H1 (cell line): Measurements from ENCODE around the gene GIMAP5. TPM values are rescaled to one million over a fixed set of nuclear protein-coding genes. Genes with fewer than 3 reads are reported as not detected.

Source experiments
- CTCF ChIA-PET: fragments of 300-600 bp; sonication (Branson Sonifier 250); formaldehyde crosslinking; loops from one replicate; lab custom pipeline; 2021; ENCODE audit not compliant: partially characterized antibody; lab: Charles Lee
- POLR2A ChIA-PET: fragments of 300-600 bp; sonication (Branson Sonifier 250); formaldehyde crosslinking; loops from one replicate; lab custom pipeline; 2021; ENCODE audit warnings: inconsistent platforms; ENCODE audit not compliant: partially characterized antibody; lab: Charles Lee
- DNase-seq, 2 experiments: peaks; one replicate each; pipeline versions ENCODE4 v3.0.0 to v3.0.0-alpha.2; 2010 to 2022; ENCODE audit warnings: low spot score in 2 of 2, low read depth in 1 of 2, mixed read lengths in 1 of 2
- FAIRE-seq: peaks from 2 replicates; lab custom pipeline; 2011; peaks lifted over from hg19 to GRCh38; lab: Jason Lieb, UNC
- H2AFZ ChIP-seq: 2 replicates; pipeline ENCODE4 v1.8.1; 2012; ENCODE audit warnings: low read length, inconsistent platforms
- H2AK5ac ChIP-seq: 2 replicates; pipeline ENCODE4 v1.6.1; 2013; ENCODE audit warnings: low read depth, low read length
- H2BK120ac ChIP-seq: replicated peaks from 2 replicates; pipeline ENCODE3; 2013; ENCODE audit warnings: low read depth, low read length, inconsistent platforms
- H2BK12ac ChIP-seq: 2 replicates; pipeline ENCODE4 v1.6.1; 2013; ENCODE audit warnings: low read depth, low read length
- H2BK15ac ChIP-seq: 2 replicates; pipeline ENCODE4 v1.6.1; 2013; ENCODE audit warnings: low read length
- H2BK20ac ChIP-seq: 2 replicates; pipeline ENCODE4 v1.6.1; 2013; ENCODE audit warnings: low read length
- H2BK5ac ChIP-seq: 2 replicates; pipeline ENCODE4 v1.6.1; 2013; ENCODE audit warnings: low read depth, low read length
- H3K14ac ChIP-seq: 2 replicates; pipeline ENCODE4 v1.6.1; 2013; ENCODE audit warnings: inconsistent platforms; ENCODE audit not compliant: insufficient read length
- H3K18ac ChIP-seq: 2 replicates; pipeline ENCODE4 v1.6.1; 2013; ENCODE audit warnings: low read length; ENCODE audit errors: extremely low read depth
- H3K23ac ChIP-seq: 2 replicates; pipeline ENCODE4 v1.6.1; 2013; ENCODE audit warnings: inconsistent platforms; ENCODE audit not compliant: insufficient read length
- H3K23me2 ChIP-seq: 2 replicates; pipeline ENCODE4 v1.6.1; 2013; ENCODE audit warnings: low read depth, low read length
- H3K27ac ChIP-seq: 2 replicates; pipeline ENCODE4 v1.6.1; 2011; ENCODE audit warnings: low read depth, low read length, inconsistent platforms
- H3K27me3 ChIP-seq, 4 experiments: replicated peaks in 1 of 4; 1 replicate in 1 of 4; 2 replicates in 3 of 4; pipeline versions ENCODE4 v1.6.1 to v1.8.1; 2011 to 2013; ENCODE audit warnings: low read length in 3 of 4, mild to moderate bottlenecking in 3 of 4, inconsistent platforms in 2 of 4, mixed read lengths in 2 of 4, moderate library complexity in 1 of 4; ENCODE audit not compliant: control insufficient read depth in 3 of 4, insufficient read depth in 3 of 4; ENCODE audit errors: extremely low read depth in 1 of 4
- H3K36me3 ChIP-seq, 4 experiments: 2 replicates each; pipeline versions ENCODE4 v1.6.1 to v1.8.1; 2011 to 2013; ENCODE audit warnings: mild to moderate bottlenecking in 4 of 4, low read length in 3 of 4, moderate library complexity in 2 of 4, control low read depth in 1 of 4, inconsistent platforms in 1 of 4; ENCODE audit not compliant: insufficient read depth in 4 of 4, control insufficient read depth in 2 of 4
- H3K4ac ChIP-seq: replicated peaks from 2 replicates; pipeline ENCODE3; 2013; ENCODE audit warnings: low read length, low read depth, mixed read lengths, inconsistent platforms; ENCODE audit not compliant: insufficient read length
- H3K4me1 ChIP-seq, 4 experiments: replicated peaks in 1 of 4; 1 replicate in 1 of 4; 2 replicates in 3 of 4; pipeline versions ENCODE4 v1.6.1 to v1.8.1; 2011 to 2013; ENCODE audit warnings: low read length in 3 of 4, inconsistent platforms in 2 of 4, mixed read lengths in 1 of 4; ENCODE audit not compliant: insufficient read depth in 4 of 4, control insufficient read depth in 3 of 4
- H3K4me2 ChIP-seq, 2 experiments: 2 replicates each; pipeline versions ENCODE4 v1.6.1 to v1.8.1; 2011 to 2013; ENCODE audit warnings: low read depth in 2 of 2, low read length in 2 of 2, control low read depth in 1 of 2, inconsistent platforms in 1 of 2, mild to moderate bottlenecking in 1 of 2; ENCODE audit not compliant: insufficient read depth in 1 of 2
- H3K4me3 ChIP-seq, 4 experiments: fragments of 200-600, 300-600 bp in 1 of 4; sonication (generic), shearing (Covaris generic), sonication (Bioruptor Twin) in 1 of 4; 2 replicates each; pipeline versions ENCODE4 v1.5.1 to v1.8.1; 2011 to 2016; ENCODE audit warnings: low read length in 4 of 4, low read depth in 3 of 4, control low read depth in 2 of 4, inconsistent platforms in 2 of 4, mild to moderate bottlenecking in 2 of 4, mixed read lengths in 1 of 4, moderate library complexity in 1 of 4; ENCODE audit not compliant: insufficient read depth in 2 of 4; ENCODE audit errors: extremely low read depth in 1 of 4
- H3K56ac ChIP-seq: replicated peaks from 2 replicates; pipeline ENCODE3; 2013; ENCODE audit warnings: low read depth, mild to moderate bottlenecking, mixed read lengths, low read length, inconsistent platforms; ENCODE audit not compliant: insufficient read length
- H3K79me1 ChIP-seq: 2 replicates; pipeline ENCODE4 v1.6.1; 2013; ENCODE audit warnings: low read depth, low read length, control low read depth
- H3K79me2 ChIP-seq, 2 experiments: 2 replicates each; pipeline versions ENCODE4 v1.6.1 to v1.8.1; 2012 to 2013; ENCODE audit warnings: low read length in 2 of 2, mild to moderate bottlenecking in 2 of 2, inconsistent platforms in 1 of 2; ENCODE audit not compliant: insufficient read depth in 2 of 2, control insufficient read depth in 1 of 2
- H3K9ac ChIP-seq, 4 experiments: replicated peaks in 1 of 4; 1 replicate in 1 of 4; 2 replicates in 3 of 4; pipeline versions ENCODE4 v1.6.1 to v1.8.1; 2011 to 2013; ENCODE audit warnings: low read depth in 3 of 4, low read length in 3 of 4, control low read depth in 2 of 4, mild to moderate bottlenecking in 2 of 4, moderate library complexity in 2 of 4, inconsistent platforms in 1 of 4; ENCODE audit errors: extremely low read depth in 1 of 4
- H3K9me3 ChIP-seq, 2 experiments: 2 replicates each; pipeline versions ENCODE4 v1.6.1 to v1.8.1; 2012 to 2013; ENCODE audit warnings: mild to moderate bottlenecking in 2 of 2, moderate library complexity in 2 of 2, control low read depth in 1 of 2, inconsistent platforms in 1 of 2, low read depth in 1 of 2, low read length in 1 of 2, mixed read lengths in 1 of 2; ENCODE audit not compliant: insufficient read depth in 2 of 2
- H4K20me1 ChIP-seq, 2 experiments: replicated peaks in 1 of 2; 2 replicates each; pipeline versions ENCODE3 to v1.8.1; 2011 to 2013; ENCODE audit warnings: inconsistent platforms in 2 of 2, low read length in 2 of 2, mild to moderate bottlenecking in 1 of 2; ENCODE audit not compliant: insufficient read depth in 2 of 2, control insufficient read depth in 1 of 2
- H4K5ac ChIP-seq: 2 replicates; pipeline ENCODE4 v1.6.1; 2013; ENCODE audit warnings: low read length, low read depth, mixed read lengths, inconsistent platforms; ENCODE audit not compliant: insufficient read length
- H4K8ac ChIP-seq: 2 replicates; pipeline ENCODE4 v1.8.0; 2013; ENCODE audit warnings: mild to moderate bottlenecking, moderate library complexity, low read length, inconsistent platforms; ENCODE audit not compliant: insufficient read depth; ENCODE audit errors: extremely low read depth
- H4K91ac ChIP-seq: replicated peaks from 2 replicates; pipeline ENCODE3; 2013; ENCODE audit warnings: low read length, mixed read lengths, inconsistent platforms; ENCODE audit not compliant: insufficient read length
- CTBP2 ChIP-seq: IDR thresholded peaks from 2 replicates; pipeline ENCODE4 v1.7.0; 2011; ENCODE audit warnings: borderline replicate concordance, mild to moderate bottlenecking, moderate library complexity, mixed read lengths, low read length; ENCODE audit not compliant: insufficient read depth, insufficient read length
- KDM1A ChIP-seq: fragments of 200-600, 300-600 bp; sonication (generic); IDR thresholded peaks from 2 replicates; pipeline ENCODE4 v1.7.1; 2016; ENCODE audit warnings: mild to moderate bottlenecking, low read length, borderline replicate concordance
- RAD21 ChIP-seq, 2 experiments: IDR thresholded peaks in 1 of 2; conservative IDR thresholded peaks in 1 of 2; 2 replicates each; pipeline ENCODE4 v1.6.1; 2011; ENCODE audit warnings: low read depth in 2 of 2, low read length in 2 of 2, improper control_type of control experiment in 1 of 2, inconsistent platforms in 1 of 2, mild to moderate bottlenecking in 1 of 2, moderate library complexity in 1 of 2
- WGBS, 2 experiments: shearing (Covaris generic) in 1 of 2; methylation state at CpG; one replicate each; pipeline versions ENCODE4 v1.1.6 to v1.1.7; 2013 to 2015; ENCODE audit warnings: low lambda C conversion rate in 2 of 2, mixed read lengths in 2 of 2, inconsistent platforms in 1 of 2, low coverage in 1 of 2, missing lambda C conversion rate in 1 of 2; ENCODE audit not compliant: insufficient replicate concordance in 2 of 2, insufficient coverage in 1 of 2, insufficient read length in 1 of 2; ENCODE audit errors: extremely low coverage in 1 of 2, missing lambda C conversion rate in 1 of 2; 5-methylcytosine and 5-hydroxymethylcytosine counted together
- polyA plus RNA-seq, 7 experiments: library from polyadenylated mRNA; depleted of rRNA in 3 of 7; stranded (reverse) in 5 of 7; unstranded in 2 of 7; fragments of >200 nt in 5 of 7; fragments of 200-250 nt in 2 of 7; gene quantifications; 1 replicate in 5 of 7; 2 replicates in 1 of 7; 4 replicates in 1 of 7; pipeline versions ENCODE4 v1.2.1 to v1.2.3, GENCODE V29; 2011 to 2013; ENCODE audit warnings: missing spikeins in 2 of 7, mixed read lengths in 2 of 7
- total RNA-seq: library from RNA; stranded (reverse); fragmentation: NEBNext Ultra II Directional; extraction: Animal tissue kit (Norgen Biotek cat#: 25700); gene quantifications from 2 replicates; pipeline ENCODE4 v1.2.1, GENCODE V29; 2021
- TF ChIP-seq, protein P1 (sequence below): IDR thresholded peaks from 2 replicates; pipeline ENCODE4 v1.6.1; 2012; ENCODE audit warnings: low read length, inconsistent platforms

The GIMAP5 gene
- total and polyA plus RNA-seq, 2 of the 8 experiments (the other 6 are each of a cell fraction or from before 2014, with no cell fraction given), result not detected

DNA sequence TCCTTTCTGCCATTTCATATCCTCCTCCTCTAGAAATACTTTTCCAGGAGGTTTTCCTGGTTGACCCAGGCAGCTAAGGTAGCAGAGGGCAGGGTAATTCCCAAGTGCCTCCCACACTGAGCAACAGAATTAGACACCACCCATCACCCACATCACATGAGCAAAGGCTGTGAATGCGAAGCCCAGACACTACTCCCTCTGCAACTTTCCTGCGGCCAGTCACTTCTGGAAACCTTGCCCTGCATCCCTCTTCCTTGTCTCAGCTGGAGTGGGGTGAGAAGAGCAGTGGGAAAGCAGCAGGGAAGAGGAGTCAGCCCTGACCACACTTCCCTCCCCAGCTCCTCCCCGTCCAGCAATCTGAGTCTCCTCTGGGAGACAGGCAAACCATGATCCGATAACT lies 47.7 kb downstream of the GIMAP5 start:
- POLR2A ChIA-PET, result no interaction called here
- no peak overlapping the region; the same call in 1 of the 2 replicates for H2AFZ ChIP-seq

More for the DNA sequence above, 47.7 kb downstream of the GIMAP5 start:
- Histone ChIP-seq H3K4ac (no peak overlapping the region), H2AK5ac (no peak overlapping the region), H3K18ac (no peak overlapping the region), H2BK120ac (no peak overlapping the region), H3K36me3 (no peaks in the 10 kb centered on the region), H3K23me2 (no peaks in the 10 kb centered on the region), H2BK12ac (no peak overlapping the region), H2BK20ac (no peak overlapping the region), H2BK15ac (no peak overlapping the region), H3K4me2 (no peak overlapping the region), H4K91ac (no peak overlapping the region), H4K20me1 (no peaks in the 10 kb centered on the region), H4K5ac (no peak overlapping the region), H3K79me1 (no peaks in the 10 kb centered on the region), H3K56ac (no peak overlapping the region), H4K8ac (no peak overlapping the region), H3K27ac (no peak overlapping the region), H2BK5ac (no peak overlapping the region), H3K14ac (no peak overlapping the region), H3K23ac (no peak overlapping the region), H3K27me3 (no peaks in the 10 kb centered on the region; a peak in 1 of 7 replicates), H3K4me3 (no peak overlapping the region), H3K9ac (no peak overlapping the region), H3K9me3 (no peaks in the 10 kb centered on the region), H3K4me1 (no peaks in the 10 kb centered on the region), H3K79me2 (no peaks in the 10 kb centered on the region)
- CTCF ChIA-PET, result interaction anchor here (0.7 to 1.2 kb wide), 4 partner anchors 15 to 217 kb away, joined by 3 to 5 read pairs (median 3); partner anchors contain the start of genes TMEM176A and TMEM176B
- 89% methylated on average over 4 of the region's 4 CpGs; no CpG with 5 or more reads in 1 of the 2 experiments for WGBS, 2 experiments
- DNase-seq (no peak), FAIRE-seq (no peak)
- no peak for TF ChIP-seq KDM1A
- TF ChIP-seq CTBP2, result no peak
- TF ChIP-seq, protein P1, sequence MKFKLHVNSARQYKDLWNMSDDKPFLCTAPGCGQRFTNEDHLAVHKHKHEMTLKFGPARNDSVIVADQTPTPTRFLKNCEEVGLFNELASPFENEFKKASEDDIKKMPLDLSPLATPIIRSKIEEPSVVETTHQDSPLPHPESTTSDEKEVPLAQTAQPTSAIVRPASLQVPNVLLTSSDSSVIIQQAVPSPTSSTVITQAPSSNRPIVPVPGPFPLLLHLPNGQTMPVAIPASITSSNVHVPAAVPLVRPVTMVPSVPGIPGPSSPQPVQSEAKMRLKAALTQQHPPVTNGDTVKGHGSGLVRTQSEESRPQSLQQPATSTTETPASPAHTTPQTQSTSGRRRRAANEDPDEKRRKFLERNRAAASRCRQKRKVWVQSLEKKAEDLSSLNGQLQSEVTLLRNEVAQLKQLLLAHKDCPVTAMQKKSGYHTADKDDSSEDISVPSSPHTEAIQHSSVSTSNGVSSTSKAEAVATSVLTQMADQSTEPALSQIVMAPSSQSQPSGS, result no peak
- no peak for TF ChIP-seq RAD21 (IDR thresholded peaks at IDR 0.05 in 1 of 2, conservative IDR thresholded peaks at IDR 0.05 in 1 of 2; ENCODE audit: low read depth in 2 of 2, low read length in 2 of 2)
